ENCODE measurements around the gene MPRIP.

DNA sequence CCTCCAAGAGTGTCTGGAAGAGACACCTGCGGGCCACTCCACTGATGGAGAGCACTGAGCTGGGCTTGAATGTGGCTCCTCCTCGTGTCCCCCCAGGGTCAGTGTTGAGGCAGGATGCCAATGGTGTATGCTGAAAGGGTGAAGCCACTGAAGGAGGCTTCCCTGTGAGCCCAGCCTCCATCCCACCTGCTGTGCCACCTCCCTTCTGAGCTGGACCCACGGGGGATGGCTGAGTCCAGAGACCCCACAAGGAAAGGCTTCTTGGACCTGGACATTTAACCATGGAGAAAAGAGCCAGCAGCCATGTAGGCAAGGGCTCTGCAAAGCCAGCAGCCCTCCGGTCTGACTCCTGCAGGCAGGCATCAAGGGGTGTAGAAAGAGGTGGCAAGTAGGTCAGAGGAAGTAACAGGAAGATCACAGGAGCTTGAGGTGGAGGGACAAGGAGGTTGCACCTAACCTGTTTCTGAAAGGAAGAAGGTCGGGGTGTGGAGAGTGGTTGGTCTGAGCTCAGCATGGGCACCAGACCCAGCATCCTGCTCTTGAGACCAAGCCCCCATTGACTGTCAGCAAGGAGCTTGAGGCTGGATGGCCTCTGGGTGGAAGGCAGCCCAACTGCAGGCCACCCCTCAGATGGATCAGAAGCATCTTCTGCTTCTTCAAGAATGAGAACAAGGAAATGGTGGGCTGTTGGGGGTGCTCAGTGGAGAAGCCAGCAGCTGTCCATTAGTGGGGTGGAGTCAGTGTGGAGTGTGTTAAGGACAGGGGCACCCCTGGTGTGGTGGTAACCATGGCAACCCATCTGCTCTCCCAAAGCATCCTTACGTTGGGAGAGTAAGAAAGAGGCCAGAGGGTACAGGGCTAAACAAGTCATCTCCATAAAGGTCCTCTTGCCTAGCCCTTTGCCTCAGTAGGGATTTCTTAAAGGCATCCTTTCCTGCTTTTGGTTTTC is 83.2 kb downstream of the MPRIP start:
- no peak for TF ChIP-seq FOXM1 (IDR thresholded peaks at IDR 0.05; ENCODE audit: borderline replicate concordance, low read depth)
- no peak for TF ChIP-seq ZBTB7A (IDR thresholded peaks at IDR 0.05; ENCODE audit: low read depth)
- TF ChIP-seq, protein P1, sequence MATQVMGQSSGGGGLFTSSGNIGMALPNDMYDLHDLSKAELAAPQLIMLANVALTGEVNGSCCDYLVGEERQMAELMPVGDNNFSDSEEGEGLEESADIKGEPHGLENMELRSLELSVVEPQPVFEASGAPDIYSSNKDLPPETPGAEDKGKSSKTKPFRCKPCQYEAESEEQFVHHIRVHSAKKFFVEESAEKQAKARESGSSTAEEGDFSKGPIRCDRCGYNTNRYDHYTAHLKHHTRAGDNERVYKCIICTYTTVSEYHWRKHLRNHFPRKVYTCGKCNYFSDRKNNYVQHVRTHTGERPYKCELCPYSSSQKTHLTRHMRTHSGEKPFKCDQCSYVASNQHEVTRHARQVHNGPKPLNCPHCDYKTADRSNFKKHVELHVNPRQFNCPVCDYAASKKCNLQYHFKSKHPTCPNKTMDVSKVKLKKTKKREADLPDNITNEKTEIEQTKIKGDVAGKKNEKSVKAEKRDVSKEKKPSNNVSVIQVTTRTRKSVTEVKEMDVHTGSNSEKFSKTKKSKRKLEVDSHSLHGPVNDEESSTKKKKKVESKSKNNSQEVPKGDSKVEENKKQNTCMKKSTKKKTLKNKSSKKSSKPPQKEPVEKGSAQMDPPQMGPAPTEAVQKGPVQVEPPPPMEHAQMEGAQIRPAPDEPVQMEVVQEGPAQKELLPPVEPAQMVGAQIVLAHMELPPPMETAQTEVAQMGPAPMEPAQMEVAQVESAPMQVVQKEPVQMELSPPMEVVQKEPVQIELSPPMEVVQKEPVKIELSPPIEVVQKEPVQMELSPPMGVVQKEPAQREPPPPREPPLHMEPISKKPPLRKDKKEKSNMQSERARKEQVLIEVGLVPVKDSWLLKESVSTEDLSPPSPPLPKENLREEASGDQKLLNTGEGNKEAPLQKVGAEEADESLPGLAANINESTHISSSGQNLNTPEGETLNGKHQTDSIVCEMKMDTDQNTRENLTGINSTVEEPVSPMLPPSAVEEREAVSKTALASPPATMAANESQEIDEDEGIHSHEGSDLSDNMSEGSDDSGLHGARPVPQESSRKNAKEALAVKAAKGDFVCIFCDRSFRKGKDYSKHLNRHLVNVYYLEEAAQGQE (IDR thresholded peaks at IDR 0.05; ENCODE audit: low read depth) = no peak
- TF ChIP-seq CEBPB (IDR thresholded peaks at IDR 0.05) = no peak

Data from Ishikawa (cell line).